GM12801 (cell line): Measurements from ENCODE around the gene MED22.

Experiments
- TF ChIP-seq, protein P1 (sequence below): IDR thresholded peaks from one replicate; pipeline ENCODE4 v1.5.1; 2011; ENCODE audit warnings: control low read depth; ENCODE audit not compliant: insufficient read length; ENCODE audit errors: extremely low read depth

MED22 gene

DNA sequence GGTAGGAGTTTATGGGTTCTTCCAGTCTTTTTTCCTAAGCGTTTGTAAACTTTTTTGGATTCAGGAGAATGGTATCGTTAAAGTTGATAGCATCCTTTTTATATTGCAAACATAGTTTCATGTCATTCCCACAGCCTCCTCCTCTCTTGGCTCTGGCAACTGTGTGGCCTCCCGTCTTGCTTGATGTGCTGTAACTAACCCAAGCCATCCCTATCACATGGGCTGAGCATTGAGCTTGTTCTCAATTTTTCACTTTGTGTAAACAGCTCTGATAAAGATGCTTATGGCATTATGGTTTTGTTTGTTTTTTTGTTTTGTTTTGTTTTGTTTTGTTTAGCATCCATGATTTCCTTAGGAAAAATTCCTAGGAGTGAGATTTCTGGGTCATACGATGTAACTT lies 32.8 kb upstream of the MED22 start:
- TF ChIP-seq, protein P1, sequence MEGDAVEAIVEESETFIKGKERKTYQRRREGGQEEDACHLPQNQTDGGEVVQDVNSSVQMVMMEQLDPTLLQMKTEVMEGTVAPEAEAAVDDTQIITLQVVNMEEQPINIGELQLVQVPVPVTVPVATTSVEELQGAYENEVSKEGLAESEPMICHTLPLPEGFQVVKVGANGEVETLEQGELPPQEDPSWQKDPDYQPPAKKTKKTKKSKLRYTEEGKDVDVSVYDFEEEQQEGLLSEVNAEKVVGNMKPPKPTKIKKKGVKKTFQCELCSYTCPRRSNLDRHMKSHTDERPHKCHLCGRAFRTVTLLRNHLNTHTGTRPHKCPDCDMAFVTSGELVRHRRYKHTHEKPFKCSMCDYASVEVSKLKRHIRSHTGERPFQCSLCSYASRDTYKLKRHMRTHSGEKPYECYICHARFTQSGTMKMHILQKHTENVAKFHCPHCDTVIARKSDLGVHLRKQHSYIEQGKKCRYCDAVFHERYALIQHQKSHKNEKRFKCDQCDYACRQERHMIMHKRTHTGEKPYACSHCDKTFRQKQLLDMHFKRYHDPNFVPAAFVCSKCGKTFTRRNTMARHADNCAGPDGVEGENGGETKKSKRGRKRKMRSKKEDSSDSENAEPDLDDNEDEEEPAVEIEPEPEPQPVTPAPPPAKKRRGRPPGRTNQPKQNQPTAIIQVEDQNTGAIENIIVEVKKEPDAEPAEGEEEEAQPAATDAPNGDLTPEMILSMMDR, result no peak

DNA sequence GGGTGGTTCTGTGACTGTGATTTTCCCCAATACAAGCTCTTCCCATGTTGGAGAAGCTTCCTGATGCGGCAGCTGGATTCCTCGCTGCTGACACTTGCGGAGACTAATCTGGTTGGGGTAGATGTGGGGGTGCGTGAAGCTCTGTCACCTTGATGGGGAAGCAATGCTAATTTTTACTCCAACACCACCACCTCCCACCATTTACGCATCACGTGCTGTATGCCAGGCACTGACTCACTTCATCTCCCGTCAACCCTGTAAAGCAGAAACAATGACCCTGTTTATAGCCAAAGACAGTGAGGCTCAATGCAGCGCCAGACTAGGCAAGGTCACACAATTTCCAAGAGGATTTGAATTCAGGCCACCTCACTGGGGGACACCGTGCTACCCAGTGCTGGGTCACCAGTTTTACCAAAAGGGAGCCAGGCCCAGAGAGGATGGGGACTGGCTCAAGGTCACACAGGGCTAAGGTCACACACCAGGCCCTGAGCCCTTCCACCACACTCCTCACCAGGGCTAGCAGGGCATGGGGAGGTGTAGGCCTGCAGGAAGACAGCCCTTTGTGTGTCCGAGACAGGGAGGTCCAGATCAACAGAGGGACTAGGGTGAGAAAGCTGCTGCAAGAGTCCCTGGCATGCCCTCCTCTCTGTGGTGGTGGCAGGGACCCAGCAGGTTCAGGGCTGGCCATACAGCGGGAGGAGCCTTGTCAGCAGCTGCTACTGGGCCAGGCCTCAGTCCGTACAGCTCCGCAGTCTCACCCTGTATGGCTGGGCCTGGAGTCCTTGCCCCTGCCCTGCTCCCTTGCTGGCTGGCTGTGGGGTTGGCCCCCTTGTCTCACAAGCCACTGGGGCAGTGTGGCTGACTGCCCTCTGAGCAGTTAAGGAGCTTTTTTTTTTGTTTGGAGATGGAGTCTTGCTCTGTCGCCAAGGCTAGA lies 31.5 kb upstream of the MED22 start:
- TF ChIP-seq, protein P1, result no peak

DNA sequence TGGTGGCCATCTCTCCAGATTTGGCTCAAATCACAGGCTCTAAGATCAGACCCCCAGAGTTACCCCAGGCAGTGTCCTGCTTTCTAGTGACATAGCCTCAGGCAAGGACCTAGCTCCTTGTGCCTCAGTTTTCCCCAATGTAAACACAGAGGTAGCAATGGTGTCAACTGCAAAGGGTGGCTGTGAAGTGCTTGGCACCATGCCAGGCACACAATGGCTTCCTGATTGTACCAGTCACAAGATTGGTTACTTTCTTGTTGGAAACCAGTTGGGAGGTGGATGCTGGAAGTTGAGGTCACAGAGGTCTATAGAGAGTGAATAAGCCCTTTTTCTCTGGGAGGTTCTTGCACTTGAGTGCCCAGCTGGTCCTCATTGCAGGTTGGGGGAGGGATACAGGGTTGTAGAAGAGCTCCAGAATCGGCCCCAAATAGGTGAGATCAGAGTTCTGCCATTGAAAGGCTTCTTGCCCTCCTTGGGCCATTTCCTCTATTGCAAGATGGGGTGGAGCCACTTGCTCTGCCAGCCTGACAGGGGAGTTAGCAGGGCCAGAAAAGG lies 30.6 kb upstream of the MED22 start:
- TF ChIP-seq, protein P1, result no peak

DNA sequence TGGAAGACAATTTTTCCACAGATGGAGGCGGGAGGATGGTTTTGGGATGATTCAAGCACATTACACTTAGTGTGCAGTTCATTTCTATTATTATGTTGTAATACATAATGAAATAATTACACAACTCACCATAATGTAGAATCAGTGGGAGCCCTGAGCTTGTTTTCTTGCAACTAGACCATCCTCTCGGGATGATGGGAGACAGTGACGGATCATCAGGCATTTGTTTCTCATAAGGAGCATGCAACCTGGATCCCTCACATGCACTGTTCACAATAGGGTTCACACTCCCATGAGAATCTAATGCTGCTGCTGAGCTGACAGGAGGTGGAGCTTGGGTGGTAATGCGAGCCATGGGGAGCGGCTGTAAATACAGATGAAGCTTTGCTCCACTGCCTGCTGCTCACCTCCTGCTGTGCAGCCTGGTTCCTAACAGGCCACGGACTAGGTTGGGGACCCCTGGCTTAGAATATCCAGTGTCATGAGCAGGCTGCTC lies 29.8 kb upstream of the MED22 start:
- TF ChIP-seq, protein P1, result no peak

DNA sequence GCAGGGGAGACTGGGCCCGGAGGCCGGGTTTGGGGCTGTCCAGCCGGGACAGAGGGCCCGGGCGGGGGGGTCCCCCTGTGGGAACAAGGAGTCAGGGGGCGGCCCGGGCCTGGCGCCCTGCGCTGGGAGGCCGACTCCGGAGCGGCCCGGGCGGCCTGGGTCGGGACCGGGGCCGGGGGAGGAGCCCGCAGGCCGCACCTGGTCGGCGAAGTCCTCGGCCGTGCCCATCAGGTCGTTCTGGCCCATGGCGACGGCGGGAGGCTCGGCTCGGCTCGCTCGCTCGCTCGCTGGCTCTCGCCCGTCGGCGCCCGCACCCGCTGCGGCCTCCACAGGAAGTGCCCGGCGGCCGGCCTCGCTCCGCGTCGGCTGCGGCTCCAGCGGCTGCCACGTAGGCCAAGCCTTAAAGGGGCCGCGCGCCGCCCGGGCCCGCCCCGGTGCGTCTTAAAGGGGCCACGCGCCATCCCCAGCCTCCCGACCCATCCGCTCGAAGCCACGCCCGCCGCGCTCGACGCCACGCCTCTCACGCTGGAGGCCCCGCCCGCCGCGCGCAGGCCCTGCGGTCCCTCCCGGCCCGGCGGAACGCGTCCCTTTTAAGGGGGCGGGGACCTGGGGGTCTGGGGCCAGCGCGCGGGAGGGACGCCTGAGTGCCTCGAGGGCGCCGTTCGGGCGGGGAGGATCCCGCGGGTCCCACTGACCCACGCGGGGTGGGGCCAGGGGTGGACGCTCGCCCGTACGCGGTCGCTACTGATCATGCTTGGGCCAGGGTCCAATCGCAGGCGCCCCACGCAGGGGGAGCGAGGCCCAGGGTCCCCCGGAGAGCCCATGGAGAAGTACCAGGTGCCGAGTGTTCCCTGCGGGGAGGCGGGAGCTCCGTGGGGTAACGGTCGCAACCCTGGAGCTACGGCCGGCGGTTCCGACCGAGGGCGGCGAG lies 28.1 kb upstream of the MED22 start, which contains the start of the genes STKLD1 and SURF4:
TSS of gene STKLD1 (plus strand) at position 643 of the 931 bp plus-strand sequence. CDS start at position 751, 108 bp downstream.
TSS of gene SURF4 (minus strand) at position 337 of the 931 bp plus-strand sequence. CDS start at position 246, 91 bp downstream.
- TF ChIP-seq, protein P1, result no peak

DNA sequence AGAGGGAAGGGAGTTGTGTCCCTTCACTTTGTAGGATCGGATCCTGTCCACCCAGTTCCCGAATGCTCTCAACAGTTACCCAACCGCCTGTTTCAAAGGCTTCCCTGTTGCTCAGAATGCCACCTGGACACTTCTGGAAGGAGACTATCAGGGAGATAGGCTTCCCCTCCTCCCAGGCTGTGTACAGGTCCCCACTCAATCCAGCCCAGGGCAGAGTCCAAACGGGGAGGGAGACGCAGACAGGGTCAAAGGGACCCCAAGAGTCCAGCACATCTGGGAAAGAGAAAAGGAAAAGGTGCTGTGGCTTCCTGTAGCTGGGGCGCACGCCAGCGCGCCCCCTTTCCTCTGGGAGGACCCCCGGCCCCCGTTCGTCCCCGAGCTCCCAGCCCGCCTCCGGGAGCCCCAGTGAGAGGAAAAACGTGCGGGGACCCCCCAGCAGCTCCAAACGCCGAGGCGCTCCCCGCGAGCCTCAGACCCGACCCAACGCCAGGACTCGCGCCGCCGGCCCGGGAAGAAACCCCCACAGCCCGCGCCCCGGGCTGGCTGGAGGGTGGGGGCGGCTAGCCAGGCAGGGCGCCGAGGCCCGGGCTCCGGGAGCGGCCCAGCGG lies 27.3 kb upstream of the MED22 start:
- TF ChIP-seq, protein P1, result no peak
